Activated CD4-positive, alpha-beta T cell treated with anti-CD3 and anti-CD28 coated beads, Interleukin-2, amount 50 U/mL, for 1 hour (primary cell): ENCODE data around the gene RAPH1.

Experiments used
- DNase-seq: peaks from one replicate; pipeline ENCODE4 v3.0.0-alpha.2; 2020

Gene RAPH1

GRCh38 chr2:203360833-203361430 lies 174.2 kb downstream of the RAPH1 start:
- no peak for DNase-seq

- DNase-seq = no peak
Observed at GRCh38 chr2:203359450-203359849, 175.7 kb downstream of the RAPH1 start.

- DNase-seq = no peak
Observed at GRCh38 chr2:203354966-203355365, 180.1 kb downstream of the RAPH1 start.

- no peak for DNase-seq
Observed at GRCh38 chr2:203352604-203353255, 182.4 kb downstream of the RAPH1 start.

- no peak for DNase-seq
Observed at GRCh38 chr2:203347375-203347774, 187.7 kb downstream of the RAPH1 start.

- DNase-seq = no peak
Observed at GRCh38 chr2:203346612-203347011, 188.5 kb downstream of the RAPH1 start.

GRCh38 chr2:203344667-203345066 lies 190.4 kb downstream of the RAPH1 start:
- no peak for DNase-seq
